HS-27A (cell line): ENCODE data around the gene FCGR2B.
"Not testable (repeated sequence)": the region's sequence is repeated elsewhere in the genome, so short reads cannot be mapped to it uniquely, and the experiment has no call there.

Experiments used
- DNase-seq: peaks from one replicate; pipeline ENCODE4 v3.0.0-alpha.2; 2012; ENCODE audit warnings: low read depth, missing footprints

FCGR2B gene

DNA sequence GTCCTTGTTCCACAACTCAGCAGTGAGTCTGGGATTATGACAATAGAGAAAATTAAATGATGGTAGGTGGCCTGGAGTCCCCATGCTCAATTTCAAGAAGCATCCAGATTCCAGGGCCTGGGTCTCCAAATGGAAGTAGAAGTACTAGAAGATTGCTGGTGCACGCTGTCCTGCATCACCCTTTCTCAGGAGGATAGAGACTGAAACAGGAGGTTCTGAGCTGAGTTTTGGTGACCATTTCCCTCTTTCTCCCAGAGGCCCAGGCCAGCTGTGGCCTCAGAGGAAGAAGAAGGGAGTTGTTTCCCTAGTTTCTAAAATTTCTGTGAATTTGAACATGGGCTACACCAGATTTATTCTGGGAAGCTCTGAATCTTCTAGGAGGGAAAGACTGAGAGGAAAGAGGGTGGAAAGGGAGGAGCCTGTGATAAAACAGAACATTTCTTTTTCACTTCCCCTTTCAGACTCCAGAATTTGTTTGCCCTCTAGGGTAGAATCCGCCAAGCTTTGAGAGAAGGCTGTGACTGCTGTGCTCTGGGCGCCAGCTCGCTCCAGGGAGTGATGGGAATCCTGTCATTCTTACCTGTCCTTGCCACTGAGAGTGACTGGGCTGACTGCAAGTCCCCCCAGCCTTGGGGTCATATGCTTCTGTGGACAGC is at the start of gene FCGR2B:
TSS of gene FCGR2B (plus strand) at position 460 of the 656 bp plus-strand sequence. CDS start at position 559, 99 bp downstream.
- DNase-seq: not testable (repeated sequence)

DNA sequence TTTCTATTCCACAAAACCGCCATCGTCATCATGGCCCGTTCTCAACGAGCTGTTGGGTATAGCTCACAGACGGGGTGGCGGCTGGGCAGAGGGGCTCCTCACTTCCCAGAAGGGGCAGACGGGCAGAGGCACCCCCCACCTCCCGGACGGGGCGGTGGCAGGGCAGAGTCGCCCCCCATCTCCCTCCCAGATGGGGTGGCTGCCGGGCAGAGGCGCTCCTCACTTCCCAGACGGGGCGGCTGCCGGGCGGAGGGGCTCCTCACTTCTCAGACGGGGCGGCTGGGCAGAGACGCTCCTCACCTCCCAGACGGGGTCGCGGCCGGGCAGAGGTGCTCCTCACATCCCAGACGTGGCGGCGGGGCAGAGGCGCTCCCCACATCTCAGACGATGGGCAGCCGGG is 46.5 kb upstream of the FCGR2B start:
- DNase-seq: not testable (repeated sequence)

DNA sequence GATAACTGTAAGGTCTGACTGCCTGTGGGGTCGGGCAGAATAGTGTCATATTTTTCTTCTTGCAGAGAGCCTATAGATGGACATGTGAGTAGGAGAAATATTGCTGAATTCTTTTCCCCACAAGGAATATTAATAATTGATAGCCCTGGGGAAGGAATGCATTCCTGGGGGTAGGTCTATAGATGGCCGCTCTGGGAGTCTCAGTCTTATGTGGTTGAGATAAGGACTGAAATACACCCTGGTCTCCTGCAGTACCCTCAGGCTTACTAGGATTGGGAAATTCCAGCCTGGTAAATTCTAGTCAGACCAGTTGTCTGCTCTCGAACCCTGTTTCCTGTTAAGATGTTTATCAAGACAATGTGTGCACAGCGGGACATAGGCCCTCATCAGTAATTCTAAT is 44.4 kb upstream of the FCGR2B start:
- not testable (repeated sequence) for DNase-seq

DNA sequence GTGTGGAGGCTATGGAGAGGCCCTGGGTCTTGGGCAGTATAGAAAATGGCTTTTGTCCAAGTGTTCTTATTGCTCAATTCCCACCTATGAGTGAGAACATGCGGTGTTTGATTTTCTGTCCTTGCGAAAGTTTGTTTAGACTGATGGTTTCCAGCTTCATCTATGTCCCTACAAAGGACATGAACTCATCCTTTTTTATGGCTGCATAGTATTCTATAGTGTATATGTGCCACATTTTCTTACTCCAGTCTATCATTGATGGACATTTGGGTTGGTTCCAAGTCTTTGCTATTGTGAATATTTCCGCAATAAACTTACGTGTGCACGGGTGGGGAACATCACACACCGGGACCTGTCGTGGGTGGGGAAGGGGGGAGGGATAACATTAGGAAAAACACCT is 42.5 kb upstream of the FCGR2B start:
- DNase-seq: not testable (repeated sequence)

DNA sequence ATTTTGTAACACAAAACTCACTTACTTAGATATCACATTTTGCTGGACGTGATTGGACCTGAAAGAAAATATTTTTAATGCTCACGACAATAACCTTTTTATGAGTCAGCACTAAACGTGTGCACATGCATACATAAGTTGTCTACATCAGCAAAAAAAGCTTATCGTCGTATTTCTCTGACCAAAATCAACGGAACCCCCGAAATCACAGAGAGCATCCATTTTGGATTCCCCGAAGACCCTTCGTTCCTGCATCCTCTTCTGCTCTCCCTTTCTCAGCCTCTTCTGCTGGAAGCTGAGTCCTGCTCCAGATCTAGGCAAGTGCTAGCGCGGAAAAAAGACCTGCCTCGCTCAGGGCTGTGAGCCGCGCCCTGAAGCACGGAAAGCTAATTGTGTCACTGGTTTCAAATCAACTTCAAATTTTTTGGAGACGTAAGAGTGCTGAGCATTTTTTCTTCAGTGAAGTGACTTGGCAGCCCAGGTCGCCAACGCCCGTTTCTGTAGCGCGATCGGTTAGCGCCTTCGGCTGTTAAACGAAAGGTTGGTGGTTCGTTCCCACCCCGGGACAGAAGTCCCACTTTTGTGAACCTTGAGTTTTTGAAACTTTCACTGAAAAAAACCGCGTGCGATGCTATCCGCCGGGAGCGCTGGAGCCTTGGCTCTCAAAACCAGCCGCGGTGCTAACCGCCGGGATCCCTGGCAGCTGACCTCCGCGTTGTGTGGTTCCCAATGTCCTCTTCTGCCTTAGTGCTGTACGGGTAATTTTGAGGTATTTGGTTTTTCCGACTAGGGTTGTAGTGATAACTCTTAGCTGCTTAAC is 41.6 kb upstream of the FCGR2B start:
- peak; percentile 77 for DNase-seq

DNA sequence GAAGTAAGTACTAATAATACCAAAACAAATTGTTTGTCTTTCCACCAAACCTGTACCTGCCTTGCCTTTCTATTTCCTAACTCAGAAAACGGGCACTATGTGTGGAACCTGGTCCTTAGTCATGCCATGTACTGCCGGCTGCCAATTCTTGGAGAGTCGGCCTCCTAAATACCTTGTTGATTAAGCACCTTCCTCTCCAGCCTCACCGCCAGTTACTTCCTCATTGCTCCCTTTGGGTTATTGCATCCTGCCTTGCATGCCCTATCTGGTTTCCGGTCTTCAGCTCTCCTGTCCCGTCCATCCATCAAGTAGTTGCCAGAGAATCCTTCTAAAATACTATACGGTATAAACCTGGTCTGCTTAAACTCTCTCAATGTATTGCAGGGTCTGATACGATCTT is 40.9 kb upstream of the FCGR2B start:
- not testable (repeated sequence) for DNase-seq

DNA sequence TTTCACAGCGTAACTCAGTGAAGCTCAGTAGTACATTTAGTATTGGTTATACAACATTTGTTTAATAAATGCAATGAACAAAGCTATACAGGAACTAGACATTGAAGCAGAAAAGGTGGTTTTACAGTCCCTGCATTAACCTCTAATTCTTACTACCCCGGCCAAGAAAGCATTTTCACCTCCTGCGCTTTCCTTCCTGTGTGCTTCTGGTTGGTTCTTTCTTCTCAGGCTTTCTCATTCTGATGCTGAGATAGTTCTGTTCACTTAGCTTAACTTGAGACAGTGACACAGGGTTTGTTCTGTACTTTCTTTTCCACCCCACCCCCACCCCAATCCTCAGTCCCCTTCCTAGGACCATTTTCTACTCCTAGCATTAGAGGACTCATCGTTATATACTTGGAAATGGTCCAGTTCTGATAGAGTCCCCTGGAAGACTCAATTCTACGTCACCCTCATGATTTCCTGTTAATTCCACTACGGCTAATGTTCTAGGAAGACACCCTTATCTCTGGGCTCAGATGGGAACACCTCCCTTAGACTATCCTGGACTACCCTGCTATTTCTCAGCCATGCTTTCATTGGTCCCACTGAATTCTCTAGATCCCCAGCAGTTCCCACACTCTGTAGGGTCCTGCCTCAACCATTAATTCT is 39.4 kb upstream of the FCGR2B start:
- DNase-seq: not testable (repeated sequence)

DNA sequence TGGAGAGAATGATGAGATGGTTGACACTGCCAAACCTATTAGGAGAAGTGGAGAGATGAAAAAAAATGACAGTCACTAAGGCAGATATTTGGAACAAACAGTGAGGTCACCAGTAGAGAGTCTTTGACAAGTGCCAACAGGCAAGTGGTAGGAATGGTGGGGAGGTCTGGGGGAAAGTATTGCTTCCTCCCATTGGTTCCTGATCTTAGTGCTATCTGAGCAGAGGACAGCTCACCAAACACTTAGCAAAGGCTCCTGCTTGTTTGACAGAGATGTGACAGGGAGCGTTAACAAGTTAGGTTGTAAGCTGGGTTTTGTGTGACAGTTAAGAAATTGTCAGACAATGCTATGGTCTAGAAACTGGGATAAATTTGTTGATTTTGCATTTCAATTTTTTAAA is 38.3 kb upstream of the FCGR2B start:
- DNase-seq: not testable (repeated sequence)

DNA sequence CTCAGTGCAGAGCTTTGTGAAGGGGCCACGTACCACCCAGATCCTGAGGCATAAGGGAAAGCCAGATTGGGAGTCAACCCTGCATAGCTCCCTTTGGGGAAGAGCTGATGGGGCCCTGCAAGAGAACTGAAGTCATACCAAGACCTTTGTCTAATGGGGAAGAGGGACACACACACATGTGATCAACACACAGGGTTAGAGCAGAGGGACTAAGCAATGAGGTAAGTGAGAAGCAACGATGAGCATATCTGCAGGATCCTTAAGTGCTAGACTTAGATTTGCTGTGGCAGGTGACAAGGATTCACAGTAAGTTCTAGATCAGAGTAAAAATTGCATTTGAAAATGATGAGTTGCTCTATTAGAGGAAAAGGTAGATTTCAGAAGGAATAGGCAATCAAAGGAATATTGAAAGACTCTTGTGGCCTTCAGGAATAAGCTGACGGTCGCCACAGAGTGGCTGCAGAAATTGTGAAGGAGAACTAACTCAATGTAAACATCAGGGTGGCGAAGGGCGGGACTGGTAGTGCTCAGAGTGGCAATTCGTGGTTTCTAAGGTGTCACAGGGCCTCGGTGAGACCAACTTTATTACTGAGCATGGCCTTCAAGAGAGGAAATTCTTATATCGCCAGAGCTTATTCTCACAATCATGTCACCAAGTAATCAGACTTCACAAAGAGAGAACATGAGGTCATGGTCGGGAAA is 36.3 kb upstream of the FCGR2B start:
- not testable (repeated sequence) for DNase-seq

DNA sequence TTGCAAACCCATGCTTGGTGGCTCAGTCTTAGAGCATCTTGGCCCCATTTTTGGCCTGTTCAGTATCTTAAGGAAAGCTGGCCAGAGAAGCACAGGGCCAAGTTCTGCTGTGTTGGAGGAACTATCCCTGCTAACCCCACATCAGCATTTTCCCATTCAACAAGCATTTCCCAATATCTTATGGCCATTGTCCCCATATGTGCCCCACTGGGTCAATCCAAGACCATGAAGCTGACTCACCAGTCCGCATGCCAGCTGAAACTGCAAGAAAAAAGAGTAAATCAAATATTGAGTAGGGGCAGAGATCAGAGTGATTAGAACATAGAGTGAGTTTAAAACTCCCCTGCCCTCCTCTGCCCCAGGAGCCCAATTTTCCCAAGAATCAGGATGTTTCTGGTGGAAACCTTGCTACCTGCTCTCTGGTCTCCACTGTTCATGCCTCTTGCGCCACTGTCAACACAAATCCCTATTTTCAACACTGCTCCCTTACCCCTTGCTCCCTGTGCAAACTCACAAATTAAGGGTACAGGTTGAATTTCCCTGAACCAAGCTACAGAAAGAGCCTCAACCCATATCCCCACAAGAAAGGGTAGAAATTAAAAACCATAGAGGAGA is 32.7 kb upstream of the FCGR2B start:
- DNase-seq: not testable (repeated sequence)

DNA sequence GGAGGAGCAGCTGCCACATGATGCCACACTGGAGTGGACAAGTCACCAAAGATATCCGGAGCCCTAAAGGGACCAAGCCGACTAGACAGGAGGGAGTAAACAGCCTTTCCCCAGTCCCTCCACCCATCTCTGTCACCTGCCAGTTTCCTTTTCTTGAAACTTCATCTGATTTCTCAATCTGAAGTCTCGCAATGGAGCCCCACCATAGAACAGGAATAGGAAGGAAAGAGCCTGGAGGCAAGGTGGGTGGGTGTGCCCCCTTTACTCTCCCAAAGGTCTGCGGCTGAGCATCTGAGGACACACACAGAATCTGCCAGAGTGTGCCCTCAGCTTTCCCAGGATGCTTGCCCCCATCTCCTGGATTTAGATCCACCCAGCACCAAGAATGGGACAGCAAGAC is 31.9 kb upstream of the FCGR2B start, which contains the start of gene FCGR3B:
TSS of gene FCGR3B (minus strand) at position 101 of the 400 bp plus-strand sequence. CDS start at position 19, 82 bp downstream.
- DNase-seq: no peak

DNA sequence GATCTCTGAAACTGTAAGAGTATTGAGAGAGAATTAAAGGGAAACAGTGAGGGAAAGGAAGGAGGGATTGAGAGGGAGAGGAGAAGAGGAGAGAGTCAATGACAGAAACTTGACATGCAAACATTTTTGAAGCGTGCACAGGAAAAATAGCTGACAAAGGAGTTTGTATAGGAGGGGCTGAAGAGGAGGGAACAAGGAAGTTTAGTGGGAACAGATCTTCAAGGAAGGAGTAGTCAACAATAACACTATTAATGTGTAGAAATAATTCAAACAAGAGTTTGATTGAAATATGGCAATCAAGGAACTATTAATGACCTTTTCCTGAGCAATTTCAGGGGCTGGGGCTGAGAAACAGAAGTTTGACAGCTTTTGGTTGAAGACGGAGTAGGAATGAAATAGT is 27.9 kb upstream of the FCGR2B start:
- DNase-seq: not testable (repeated sequence)

DNA sequence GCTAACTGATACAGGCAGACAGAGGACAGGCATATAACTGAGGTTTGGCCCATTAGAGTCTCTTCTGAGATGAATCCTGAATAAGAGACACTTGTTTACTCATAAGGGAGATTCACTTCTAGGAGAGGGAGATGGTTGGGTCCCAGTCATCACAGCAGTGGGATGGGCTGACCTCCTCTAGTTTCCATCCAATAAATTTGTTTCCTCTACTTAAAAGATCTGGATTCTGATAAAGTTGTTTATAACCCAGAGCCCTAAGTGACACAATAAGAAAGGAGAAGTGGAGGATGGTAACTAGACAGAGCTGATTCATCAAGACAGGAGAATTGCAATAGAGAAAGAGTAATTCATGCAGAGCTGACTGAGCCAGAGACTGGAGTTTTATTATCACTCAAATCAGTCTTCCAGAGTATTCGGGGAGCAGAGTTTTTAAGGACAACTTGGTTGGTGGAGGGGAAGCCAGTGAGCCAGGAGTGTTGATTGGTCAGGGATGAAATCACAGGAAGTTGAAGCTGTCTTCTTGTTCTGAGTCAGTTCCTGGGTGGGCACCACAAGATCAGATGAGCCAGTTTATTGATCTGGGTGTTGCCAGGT is 26.7 kb upstream of the FCGR2B start:
- not testable (repeated sequence) for DNase-seq

DNA sequence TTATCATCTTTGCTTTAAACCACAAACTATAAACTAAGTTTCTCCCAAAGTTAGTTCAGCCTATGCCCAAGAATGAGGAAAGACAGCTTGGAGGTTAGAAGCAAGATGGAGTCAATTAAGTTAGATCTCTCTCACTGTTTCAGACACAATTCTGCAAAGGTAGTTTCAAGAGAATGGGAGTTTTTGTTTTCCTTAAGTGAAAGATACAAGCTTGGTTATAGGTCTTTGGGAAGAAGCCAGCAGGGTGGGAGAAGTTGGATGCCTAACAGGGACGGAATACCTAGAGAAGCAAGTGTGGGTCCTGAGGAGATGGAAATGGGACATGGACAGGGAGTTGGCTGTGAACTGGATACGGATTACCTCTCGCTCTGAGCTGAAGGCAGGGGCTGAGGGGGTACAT is 26.0 kb upstream of the FCGR2B start:
- DNase-seq: not testable (repeated sequence)

DNA sequence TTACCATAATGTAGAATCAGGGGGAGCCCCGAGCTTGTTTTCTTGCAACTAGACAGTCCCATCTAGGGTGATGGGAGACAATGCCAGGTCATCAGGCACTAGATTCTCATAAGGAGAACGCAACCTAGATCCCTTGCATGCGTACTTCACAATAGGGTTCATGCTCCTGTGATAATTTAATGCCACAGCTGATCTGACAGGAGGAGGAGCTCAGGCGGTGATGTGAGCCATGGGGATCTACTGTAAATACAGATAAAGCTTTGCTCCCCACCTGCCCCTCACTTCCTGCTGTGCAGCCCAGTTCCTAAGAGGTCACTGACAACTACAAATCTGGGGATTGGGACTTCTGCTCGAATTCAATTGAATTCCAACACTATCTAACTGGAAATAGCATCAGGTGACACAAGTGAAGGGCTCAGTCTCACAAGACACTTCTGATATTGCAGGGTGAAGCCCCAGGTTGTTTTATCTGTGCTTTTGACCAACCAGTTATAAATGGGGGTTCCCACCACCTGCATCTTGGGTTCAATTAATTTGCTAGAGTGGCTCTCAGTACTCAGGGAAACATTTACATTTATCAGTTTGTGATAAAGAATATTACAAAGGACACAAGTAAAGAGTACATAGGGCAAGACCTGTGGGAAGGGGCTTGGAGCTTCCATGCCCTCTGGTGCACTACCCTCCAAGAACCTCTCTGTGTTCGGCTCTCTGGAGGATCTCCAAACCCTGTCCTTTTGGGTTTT is 24.5 kb upstream of the FCGR2B start:
- not testable (repeated sequence) for DNase-seq

DNA sequence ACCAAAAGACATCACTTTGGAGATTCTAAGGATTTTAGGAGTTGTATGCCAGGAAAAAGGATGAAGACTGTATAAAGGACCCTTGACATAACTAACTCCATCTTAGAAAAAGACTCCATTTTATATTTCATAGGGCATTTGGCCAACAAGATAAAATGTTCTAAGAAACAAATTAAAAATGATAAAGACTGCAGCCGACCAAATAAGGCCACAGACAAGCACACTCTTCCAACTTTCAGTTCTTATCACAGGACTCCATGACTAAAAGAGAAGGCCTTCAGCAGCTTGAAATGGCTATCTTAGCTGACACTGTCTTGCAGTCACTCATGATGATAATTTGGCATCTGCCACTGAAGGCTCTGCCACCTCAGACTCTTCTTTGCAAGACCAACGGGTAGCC is 23.7 kb upstream of the FCGR2B start:
- DNase-seq: not testable (repeated sequence)

DNA sequence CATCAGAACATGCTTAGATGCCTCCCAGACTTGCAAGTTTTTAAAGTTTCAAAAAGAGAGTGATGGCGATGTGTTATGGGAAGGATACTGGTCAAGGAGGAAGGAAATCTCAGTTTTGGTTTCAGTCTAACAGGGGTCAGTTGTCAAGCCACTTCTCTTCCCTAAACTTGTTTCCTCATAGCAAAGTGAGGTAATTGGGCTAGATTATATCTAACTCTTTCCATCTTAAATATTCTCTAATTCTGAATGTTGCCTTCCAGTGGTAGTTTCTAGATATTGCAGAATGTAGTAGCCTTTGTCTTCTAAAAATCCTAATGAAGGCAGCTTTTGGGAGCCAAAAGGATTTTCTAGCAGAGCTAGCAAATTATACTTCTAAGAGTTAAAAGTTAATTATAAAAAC is 20.2 kb upstream of the FCGR2B start:
- DNase-seq: not testable (repeated sequence)

DNA sequence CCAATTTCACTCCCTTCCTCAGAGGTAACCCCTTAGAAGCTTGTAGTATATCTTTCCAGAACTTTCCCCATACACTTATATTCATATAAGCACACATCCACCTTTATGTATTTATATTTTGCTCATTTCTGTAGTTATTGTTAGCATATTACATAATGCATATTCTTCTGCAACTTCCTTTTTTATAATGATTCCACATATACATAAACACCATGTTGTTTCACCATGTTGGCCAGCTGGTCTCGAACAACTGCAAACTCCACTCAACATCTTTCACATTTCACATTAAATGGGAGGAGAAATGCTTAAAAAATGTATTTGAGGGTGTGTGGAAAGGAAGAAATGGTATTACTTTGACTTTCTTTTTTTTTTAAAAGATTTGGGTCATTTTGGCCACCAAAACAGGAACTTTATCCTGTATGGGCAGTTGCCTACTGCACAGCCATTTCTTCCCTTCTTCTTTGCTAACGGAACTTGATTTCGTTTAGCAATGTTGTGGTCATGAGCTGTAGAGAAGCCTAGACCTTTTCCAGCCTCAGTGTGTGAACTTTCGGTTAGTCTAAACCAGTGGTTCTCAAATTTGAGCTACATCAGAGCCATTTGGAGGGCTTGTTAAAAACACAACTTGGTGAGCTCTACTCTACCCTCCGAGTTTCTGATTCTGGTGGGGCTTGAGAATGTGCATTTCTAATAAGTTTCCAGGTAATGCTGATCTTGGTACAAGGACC is 19.3 kb upstream of the FCGR2B start:
- DNase-seq: not testable (repeated sequence)

DNA sequence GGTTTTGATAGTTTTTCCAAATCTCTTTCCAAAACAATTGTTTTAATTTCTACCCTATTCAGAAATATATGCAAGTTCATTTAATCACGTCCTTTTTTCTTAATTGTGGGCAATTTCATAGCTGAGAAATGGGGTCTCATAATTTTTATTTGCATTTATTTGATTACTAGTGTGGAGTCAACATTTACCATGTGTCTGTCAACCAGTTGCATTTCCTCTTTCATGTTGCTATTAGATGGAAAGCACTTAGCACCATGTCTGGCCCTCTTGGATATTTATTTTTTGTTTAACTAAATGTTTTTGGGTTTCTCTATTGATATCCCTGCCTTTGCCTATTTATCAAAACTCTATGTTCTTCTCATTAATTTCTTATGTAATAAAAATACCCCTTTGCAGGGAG is 18.1 kb upstream of the FCGR2B start:
- not testable (repeated sequence) for DNase-seq
